IMR-90 (cell line): ENCODE results near the gene SEC14L1. TPM values are rescaled to one million over a fixed set of nuclear protein-coding genes. Genes with fewer than 3 reads are reported as not detected.

Experiments used
- ATAC-seq: fragments of 200-7000 bp; cut with Tn5 transposase; 2 replicates; pipeline ENCODE4 v1.9.1; 2020; ENCODE audit warnings: low read depth, mild to moderate bottlenecking, moderate library complexity
- BruUV-seq: library from RNA; stranded (reverse); fragments of 400-500 nt; replicated peaks from 2 replicates; lab custom pipeline; 2021; lab: Mats Ljungman, UMichigan
- CTCF ChIA-PET: fragments of 300-600 bp; formaldehyde crosslinking; extraction: SDS; loops from one replicate; lab custom pipeline; 2021; ENCODE audit warnings: antibody characterized with exemption; lab: Yijun Ruan, JAX
- POLR2A ChIA-PET: fragments of 300-600 bp; sonication (Branson Sonifier 250); formaldehyde crosslinking; loops from one replicate; lab custom pipeline; 2022; ENCODE audit warnings: antibody characterized with exemption; ENCODE audit not compliant: unreplicated experiment; lab: Charles Lee
- DNase-seq: peaks from one replicate; pipeline ENCODE4 v3.0.0; 2013
- H2AFZ ChIP-seq: replicated peaks from 2 replicates; pipeline ENCODE3; 2013; ENCODE audit warnings: low read length, mild to moderate bottlenecking; ENCODE audit not compliant: poor library complexity
- H2AK5ac ChIP-seq: 2 replicates; pipeline ENCODE4 v1.6.1; 2013; ENCODE audit warnings: low read depth, low read length, inconsistent platforms
- H2AK9ac ChIP-seq: replicated peaks from 2 replicates; pipeline ENCODE3; 2013; ENCODE audit warnings: mild to moderate bottlenecking, low read depth, low read length, moderate library complexity; ENCODE audit not compliant: poor library complexity
- H2BK120ac ChIP-seq: 2 replicates; pipeline ENCODE4 v1.6.1; 2013; ENCODE audit warnings: low read depth, low read length, inconsistent platforms
- H2BK15ac ChIP-seq: 3 replicates; pipeline ENCODE4 v1.6.1; 2013; ENCODE audit warnings: low read depth, low read length, inconsistent platforms
- H2BK20ac ChIP-seq: 2 replicates; pipeline ENCODE4 v1.6.1; 2013; ENCODE audit warnings: low read depth, mild to moderate bottlenecking, inconsistent platforms, low read length, moderate library complexity
- H2BK5ac ChIP-seq: 2 replicates; pipeline ENCODE4 v1.6.1; 2013; ENCODE audit warnings: mild to moderate bottlenecking, low read depth, low read length, inconsistent platforms; ENCODE audit not compliant: poor library complexity, severe bottlenecking
- H3K14ac ChIP-seq: replicated peaks from 2 replicates; pipeline ENCODE4 v1.6.1; 2013; ENCODE audit warnings: low read depth, low read length, inconsistent platforms
- H3K18ac ChIP-seq: 2 replicates; pipeline ENCODE4 v1.6.1; 2013; ENCODE audit warnings: low read depth, low read length, control low read depth
- H3K23ac ChIP-seq: 2 replicates; pipeline ENCODE4 v1.6.1; 2013; ENCODE audit warnings: low read depth, low read length, inconsistent platforms
- H3K27ac ChIP-seq: 2 replicates; pipeline ENCODE4 v1.5.1; 2013; ENCODE audit warnings: mild to moderate bottlenecking, control low read depth, low read length; ENCODE audit not compliant: insufficient read depth
- H3K27me3 ChIP-seq: 2 replicates; pipeline ENCODE4 v1.6.1; 2013; ENCODE audit warnings: low read length; ENCODE audit not compliant: control insufficient read depth, insufficient read depth
- H3K36me3 ChIP-seq: 2 replicates; pipeline ENCODE4 v1.6.1; 2013; ENCODE audit warnings: low read length, mixed read lengths; ENCODE audit not compliant: control insufficient read depth, insufficient read depth
- H3K4ac ChIP-seq: 2 replicates; pipeline ENCODE4 v1.6.1; 2013; ENCODE audit warnings: low read depth, low read length, inconsistent platforms
- H3K4me1 ChIP-seq: 2 replicates; pipeline ENCODE4 v1.6.1; 2013; ENCODE audit warnings: low read length, mixed read lengths; ENCODE audit not compliant: control insufficient read depth, insufficient read depth
- H3K4me2 ChIP-seq: 2 replicates; pipeline ENCODE4 v1.6.1; 2013; ENCODE audit warnings: low read depth, mild to moderate bottlenecking, control low read depth, low read length, moderate library complexity
- H3K4me3 ChIP-seq: 2 replicates; pipeline ENCODE4 v1.5.1; 2013; ENCODE audit warnings: low read depth, mild to moderate bottlenecking, control low read depth, low read length, moderate library complexity; ENCODE audit not compliant: insufficient read depth
- H3K56ac ChIP-seq: 2 replicates; pipeline ENCODE4 v1.6.1; 2013; ENCODE audit warnings: low read length, inconsistent platforms; ENCODE audit not compliant: insufficient read depth; ENCODE audit errors: extremely low read depth
- H3K79me1 ChIP-seq, 2 experiments: 2 replicates each; pipeline ENCODE4 v1.6.1; 2013; ENCODE audit warnings: low read length in 2 of 2, inconsistent platforms in 1 of 2, low read depth in 1 of 2
- H3K9ac ChIP-seq: 2 replicates; pipeline ENCODE4 v1.6.1; 2013; ENCODE audit warnings: low read depth, low read length, control low read depth
- H3K9me1 ChIP-seq: 2 replicates; pipeline ENCODE4 v1.6.1; 2013; ENCODE audit warnings: low read length, inconsistent platforms; ENCODE audit not compliant: insufficient read depth
- H3K9me3 ChIP-seq: 2 replicates; pipeline ENCODE4 v1.6.1; 2013; ENCODE audit warnings: low read length; ENCODE audit not compliant: control insufficient read depth, insufficient read depth
- H4K20me1 ChIP-seq: 2 replicates; pipeline ENCODE4 v1.6.1; 2013; ENCODE audit warnings: low read length, inconsistent platforms; ENCODE audit not compliant: insufficient read depth
- H4K5ac ChIP-seq: 2 replicates; pipeline ENCODE4 v1.6.1; 2013; ENCODE audit warnings: mild to moderate bottlenecking, low read depth, low read length, control low read depth
- H4K8ac ChIP-seq, 2 experiments: 2 replicates each; pipeline ENCODE4 v1.6.1; 2013; ENCODE audit warnings: low read depth in 2 of 2, low read length in 2 of 2, control low read depth in 1 of 2, inconsistent platforms in 1 of 2
- H4K91ac ChIP-seq: 2 replicates; pipeline ENCODE4 v1.6.1; 2013; ENCODE audit warnings: low read depth, low read length, inconsistent platforms; ENCODE audit not compliant: insufficient read depth
- BHLHE40 ChIP-seq: fragments of 150-350 bp; IDR thresholded peaks from 2 replicates; pipeline ENCODE4 v1.6.1; 2016; ENCODE audit warnings: mild to moderate bottlenecking, low read depth, low read length
- CEBPB ChIP-seq: IDR thresholded peaks from 2 replicates; pipeline ENCODE4 v1.6.1; 2012; ENCODE audit warnings: low read depth, low read length, improper control_type of control experiment
- FOS ChIP-seq: fragments of 150-350 bp; IDR thresholded peaks from 2 replicates; pipeline ENCODE4 v1.6.1; 2016; ENCODE audit warnings: low read depth, low read length
- MAFK ChIP-seq: IDR thresholded peaks from 2 replicates; pipeline ENCODE4 v1.6.1; 2012; ENCODE audit warnings: low read depth, low read length, improper control_type of control experiment
- MAZ ChIP-seq: IDR thresholded peaks from 2 replicates; pipeline ENCODE4 v1.6.1; 2012; ENCODE audit warnings: low read depth, mild to moderate bottlenecking, low read length, improper control_type of control experiment, moderate library complexity, borderline replicate concordance
- MXI1 ChIP-seq: IDR thresholded peaks from 2 replicates; pipeline ENCODE4 v1.6.1; 2012; ENCODE audit warnings: low read depth, mild to moderate bottlenecking, low read length, moderate library complexity, borderline replicate concordance
- NFE2L2 ChIP-seq: fragments of 150-350 bp; IDR thresholded peaks from 2 replicates; pipeline ENCODE4 v1.6.1; 2016; ENCODE audit warnings: low read depth, mild to moderate bottlenecking, low read length
- POLR2A ChIP-seq: IDR thresholded peaks from 2 replicates; pipeline ENCODE4 v1.6.1; 2012; ENCODE audit warnings: mild to moderate bottlenecking, low read depth, low read length
- RAD21 ChIP-seq: IDR thresholded peaks from 2 replicates; pipeline ENCODE4 v1.6.1; 2012; ENCODE audit warnings: low read length, improper control_type of control experiment
- RCOR1 ChIP-seq: IDR thresholded peaks from 2 replicates; pipeline ENCODE4 v1.6.1; 2012; ENCODE audit warnings: mild to moderate bottlenecking, low read length, improper control_type of control experiment; ENCODE audit not compliant: insufficient replicate concordance
- RFX5 ChIP-seq: IDR thresholded peaks from 2 replicates; pipeline ENCODE4 v1.8.0; 2012; ENCODE audit warnings: low read depth, mild to moderate bottlenecking, low read length, moderate library complexity
- SMC3 ChIP-seq: fragments of 150-350 bp; IDR thresholded peaks from 2 replicates; pipeline ENCODE4 v1.6.1; 2016; ENCODE audit warnings: low read depth, mild to moderate bottlenecking, antibody characterized with exemption, low read length, moderate library complexity
- WGBS, 2 experiments: methylation state at CpG; one replicate each; pipeline versions ENCODE4 v1.1.5 to v1.1.7; 2013; ENCODE audit warnings: missing lambda C conversion rate in 2 of 2; ENCODE audit not compliant: insufficient read length in 1 of 2; ENCODE audit errors: extremely low coverage in 2 of 2; 5-methylcytosine and 5-hydroxymethylcytosine counted together
- dilution Hi-C: fragments of 300-500 bp; cut with HindIII; formaldehyde crosslinking; loops from one replicate; pipeline ENCODE4 v1.14.3; 2018; ENCODE audit warnings: low sequenced_read_pairs; ENCODE audit not compliant: unreplicated experiment
- in situ Hi-C: fragments of 300-500 bp; cut with MboI; formaldehyde crosslinking; loops from 3 replicates; pipeline ENCODE4 v1.14.3; 2019; ENCODE audit warnings: low sequenced_read_pairs, inconsistent platforms, mixed read lengths
- intact Hi-C: fragments of 100-400 bp; cut with micrococcal nuclease; formaldehyde crosslinking; loops from 2 replicates; pipeline ENCODE4 v1.10.0; 2022
- polyA plus RNA-seq, 3 experiments: library from polyadenylated mRNA; depleted of rRNA; stranded (reverse); fragments of >200 nt; gene quantifications; 2 replicates each; pipeline ENCODE4 v1.2.3, GENCODE V29; 2012; ENCODE audit warnings: low replicate concordance in 1 of 3
- total RNA-seq: library from RNA; depleted of rRNA; stranded (reverse); fragments of >200 nt; gene quantifications from 2 replicates; pipeline ENCODE4 v1.2.3, GENCODE V29; 2012
- TF ChIP-seq, protein P1 (sequence below): conservative IDR thresholded peaks from 2 replicates; pipeline ENCODE4 v1.5.1; 2012; ENCODE audit warnings: mild to moderate bottlenecking, low read depth, low read length, improper control_type of control experiment
- TF ChIP-seq, protein P2 (sequence below): fragments of 150-350 bp; IDR thresholded peaks from 2 replicates; pipeline ENCODE4 v1.6.1; 2017; ENCODE audit warnings: mild to moderate bottlenecking, antibody characterized with exemption, low read length, low read depth

Gene SEC14L1
- total and polyA plus RNA-seq, 2 of the 4 experiments (the other 2 are of a cell fraction) = 24.9 to 35.8 TPM

DNA sequence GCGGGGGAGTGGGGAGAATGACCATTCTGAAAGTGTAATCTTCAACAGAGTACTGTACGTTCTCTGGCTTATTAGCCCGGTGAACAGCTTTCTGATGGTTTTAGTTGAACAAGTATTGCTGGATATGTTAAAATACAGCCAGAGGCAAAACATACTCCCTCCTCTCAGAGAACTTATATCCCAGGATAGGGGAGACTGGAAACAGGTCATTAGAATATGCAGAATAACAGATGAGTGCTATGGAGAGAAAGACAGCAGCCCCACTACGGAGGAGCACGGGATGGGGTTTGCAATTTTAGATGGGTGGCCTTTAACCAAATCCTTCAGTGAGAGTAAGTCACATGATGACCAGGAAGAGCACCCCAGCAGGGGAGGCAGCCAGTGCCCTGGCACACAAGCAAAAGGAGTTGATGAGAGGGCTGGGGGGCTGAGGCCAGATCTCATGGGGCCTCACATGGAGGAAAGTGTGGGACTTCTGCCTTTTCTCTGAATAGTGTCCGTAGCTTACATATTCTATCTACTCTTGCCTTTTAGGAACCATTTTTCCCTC is 43.1 kb upstream of the SEC14L1 start:
- H4K91ac ChIP-seq = no peak overlapping the region
- ChIA-PET POLR2A (no interaction called here), CTCF (no interaction called here)
- no peak overlapping the region for H2BK20ac ChIP-seq
- no peak overlapping the region for H3K18ac ChIP-seq
- no peak overlapping the region for H4K5ac ChIP-seq
- no peak for DNase-seq
- no peak overlapping the region; the same call in 2 of the 3 replicates for H2BK15ac ChIP-seq
- H3K9me3 ChIP-seq = no peaks in the 10 kb centered on the region
- no peak overlapping the region for H3K9ac ChIP-seq
- in situ Hi-C loops (no loop called here), dilution Hi-C loops (no loop called here), intact Hi-C loops (loop anchor here (2.0 to 5.0 kb wide), 3 partner anchors 27 to 110 kb away; partner anchors contain the start of gene SEC14L1)
- WGBS, 2 experiments = 69% methylated on average over 2 of the region's 6 CpGs; no CpG with 5 or more reads in 1 of the 2 experiments
- no peak for TF ChIP-seq MAFK
- TF ChIP-seq POLR2A = no peak
- TF ChIP-seq BHLHE40 = no peak
- TF ChIP-seq, protein P1, sequence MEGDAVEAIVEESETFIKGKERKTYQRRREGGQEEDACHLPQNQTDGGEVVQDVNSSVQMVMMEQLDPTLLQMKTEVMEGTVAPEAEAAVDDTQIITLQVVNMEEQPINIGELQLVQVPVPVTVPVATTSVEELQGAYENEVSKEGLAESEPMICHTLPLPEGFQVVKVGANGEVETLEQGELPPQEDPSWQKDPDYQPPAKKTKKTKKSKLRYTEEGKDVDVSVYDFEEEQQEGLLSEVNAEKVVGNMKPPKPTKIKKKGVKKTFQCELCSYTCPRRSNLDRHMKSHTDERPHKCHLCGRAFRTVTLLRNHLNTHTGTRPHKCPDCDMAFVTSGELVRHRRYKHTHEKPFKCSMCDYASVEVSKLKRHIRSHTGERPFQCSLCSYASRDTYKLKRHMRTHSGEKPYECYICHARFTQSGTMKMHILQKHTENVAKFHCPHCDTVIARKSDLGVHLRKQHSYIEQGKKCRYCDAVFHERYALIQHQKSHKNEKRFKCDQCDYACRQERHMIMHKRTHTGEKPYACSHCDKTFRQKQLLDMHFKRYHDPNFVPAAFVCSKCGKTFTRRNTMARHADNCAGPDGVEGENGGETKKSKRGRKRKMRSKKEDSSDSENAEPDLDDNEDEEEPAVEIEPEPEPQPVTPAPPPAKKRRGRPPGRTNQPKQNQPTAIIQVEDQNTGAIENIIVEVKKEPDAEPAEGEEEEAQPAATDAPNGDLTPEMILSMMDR = no peak
- TF ChIP-seq RAD21 = no peak
- TF ChIP-seq FOS = no peak
- no peak for TF ChIP-seq RFX5
- TF ChIP-seq RCOR1 = no peak
- TF ChIP-seq, protein P2, sequence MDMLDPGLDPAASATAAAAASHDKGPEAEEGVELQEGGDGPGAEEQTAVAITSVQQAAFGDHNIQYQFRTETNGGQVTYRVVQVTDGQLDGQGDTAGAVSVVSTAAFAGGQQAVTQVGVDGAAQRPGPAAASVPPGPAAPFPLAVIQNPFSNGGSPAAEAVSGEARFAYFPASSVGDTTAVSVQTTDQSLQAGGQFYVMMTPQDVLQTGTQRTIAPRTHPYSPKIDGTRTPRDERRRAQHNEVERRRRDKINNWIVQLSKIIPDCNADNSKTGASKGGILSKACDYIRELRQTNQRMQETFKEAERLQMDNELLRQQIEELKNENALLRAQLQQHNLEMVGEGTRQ = no peak
- TF ChIP-seq MXI1 = no peak
- no peak for TF ChIP-seq NFE2L2
- TF ChIP-seq MAZ = no peak
- TF ChIP-seq CEBPB = no peak
- TF ChIP-seq SMC3 = no peak
- H2BK5ac ChIP-seq = no peak overlapping the region
- no TSS peak for BruUV-seq
- no peak overlapping the region for H3K4me3 ChIP-seq
- no peak overlapping the region for H4K8ac ChIP-seq
- no peaks in the 10 kb centered on the region; the same call in 1 of the 2 replicates for H4K20me1 ChIP-seq
- H2AK5ac ChIP-seq = 0 out of 2 replicates have a peak overlapping the region, but pooled peaks have one; percentile 21
- H3K27ac ChIP-seq = no peak overlapping the region
- no peaks in the 10 kb centered on the region for H3K27me3 ChIP-seq
- peaks cover 5 to 29% of the 10 kb centered on the region in 2 experiments; a peak in 2 of 4 replicates for H3K79me1 ChIP-seq
- H3K9me1 ChIP-seq = peaks cover 7% of the 10 kb centered on the region
- no peak overlapping the region for H3K56ac ChIP-seq
- H2AK9ac ChIP-seq = no peak overlapping the region
- H3K23ac ChIP-seq = 0 out of 2 replicates have a peak overlapping the region, but pooled peaks have one; percentile 5
- H3K14ac ChIP-seq = no peak overlapping the region
- H2BK120ac ChIP-seq = no peak overlapping the region
- H3K4ac ChIP-seq = no peak overlapping the region; the same call in 1 of the 2 replicates
- H3K4me2 ChIP-seq = no peak overlapping the region
- H3K36me3 ChIP-seq = peaks cover 18% of the 10 kb centered on the region
- peaks cover 8% of the 10 kb centered on the region; the same call in 1 of the 2 replicates for H3K4me1 ChIP-seq
- no peak overlapping the region for H2AFZ ChIP-seq
- ATAC-seq = no peak
